ENCODE measurements around the gene TMBIM4.

Gene TMBIM4

GRCh38 chr12:66156654-66157053 lies 13.1 kb downstream of the TMBIM4 start:
- H2AFZ ChIP-seq (ENCODE audit: low read depth, low read length, severe bottlenecking), result no peak overlapping the region
- H3K9me3 ChIP-seq (ENCODE audit: insufficient read depth, low read length), result no peaks in the 10 kb centered on the region
- H4K20me1 ChIP-seq (ENCODE audit: low read depth, low read length), result no peaks in the 10 kb centered on the region
- H3K4me2 ChIP-seq (ENCODE audit: low read depth, low read length, poor library complexity, severe bottlenecking), result no peak overlapping the region
- H3K36me3 ChIP-seq (ENCODE audit: low read length), result peaks cover 24% of the 10 kb centered on the region; the same call in 1 of the 2 replicates
- H3F3A ChIP-seq (ENCODE audit: insufficient read depth), result peaks cover 6% of the 10 kb centered on the region; the same call in 1 of the 2 replicates
- H3K9ac ChIP-seq (ENCODE audit: low read length), result no peak overlapping the region
- no peaks in the 10 kb centered on the region for H3K9me2 ChIP-seq (replicated peaks; ENCODE audit: insufficient read depth, low read length)
- peaks cover 76% of the 10 kb centered on the region for H3K79me2 ChIP-seq (ENCODE audit: insufficient read depth, low read length)
- TF ChIP-seq CTCF (IDR thresholded peaks at IDR 0.05; ENCODE audit: insufficient read depth, low read length, poor library complexity, severe bottlenecking) (no peak), EZH2phosphoT487 (conservative IDR thresholded peaks at IDR 0.05; ENCODE audit: low read length) (no peak)
- no peak overlapping the region for H3K27ac ChIP-seq (ENCODE audit: low read depth, low read length)
- no peaks in the 10 kb centered on the region for H3K27me3 ChIP-seq (ENCODE audit: low read length)
- no peak overlapping the region for H3K4me3 ChIP-seq (ENCODE audit: insufficient read depth, low read length, poor library complexity, severe bottlenecking)

GRCh38 chr12:66154776-66155175 lies 15.0 kb downstream of the TMBIM4 start:
- TF ChIP-seq CTCF (IDR thresholded peaks at IDR 0.05; ENCODE audit: insufficient read depth, low read length, poor library complexity, severe bottlenecking) (no peak), EZH2phosphoT487 (conservative IDR thresholded peaks at IDR 0.05; ENCODE audit: low read length) (no peak)

GRCh38 chr12:66152732-66153131 lies 17.1 kb downstream of the TMBIM4 start:
- H4K20me1 ChIP-seq (ENCODE audit: low read depth, low read length), result no peaks in the 10 kb centered on the region
- no peaks in the 10 kb centered on the region for H3K9me3 ChIP-seq (ENCODE audit: insufficient read depth, low read length)
- H3K9ac ChIP-seq (ENCODE audit: low read length), result no peak overlapping the region
- peaks cover 22% of the 10 kb centered on the region; the same call in 1 of the 2 replicates for H3K36me3 ChIP-seq (ENCODE audit: low read length)
- H3K9me2 ChIP-seq (replicated peaks; ENCODE audit: insufficient read depth, low read length), result no peaks in the 10 kb centered on the region
- no peak overlapping the region for H3K4me2 ChIP-seq (ENCODE audit: low read depth, low read length, poor library complexity, severe bottlenecking)
- TF ChIP-seq CTCF (IDR thresholded peaks at IDR 0.05; ENCODE audit: insufficient read depth, low read length, poor library complexity, severe bottlenecking) (no peak), EZH2phosphoT487 (conservative IDR thresholded peaks at IDR 0.05; ENCODE audit: low read length) (no peak)
- H3K27me3 ChIP-seq (ENCODE audit: low read length), result no peaks in the 10 kb centered on the region
- no peak overlapping the region for H3K4me3 ChIP-seq (ENCODE audit: insufficient read depth, low read length, poor library complexity, severe bottlenecking)
- H3K79me2 ChIP-seq (ENCODE audit: insufficient read depth, low read length), result peaks cover 41% of the 10 kb centered on the region
- no peak overlapping the region for H3K27ac ChIP-seq (ENCODE audit: low read depth, low read length)
- peaks cover 6% of the 10 kb centered on the region; the same call in 1 of the 2 replicates for H3F3A ChIP-seq (ENCODE audit: insufficient read depth)
- H2AFZ ChIP-seq (ENCODE audit: low read depth, low read length, severe bottlenecking), result no peak overlapping the region

More at GRCh38 chr12:66154776-66155175, 15.0 kb downstream of the TMBIM4 start:
- Histone ChIP-seq H3K9me3 (ENCODE audit: insufficient read depth, low read length) (no peaks in the 10 kb centered on the region), H3K79me2 (ENCODE audit: insufficient read depth, low read length) (peaks cover 57% of the 10 kb centered on the region), H3K9ac (ENCODE audit: low read length) (no peak overlapping the region), H3K27ac (ENCODE audit: low read depth, low read length) (no peak overlapping the region), H3K9me2 (replicated peaks; ENCODE audit: insufficient read depth, low read length) (no peaks in the 10 kb centered on the region), H3K27me3 (ENCODE audit: low read length) (no peaks in the 10 kb centered on the region), H4K20me1 (ENCODE audit: low read depth, low read length) (no peaks in the 10 kb centered on the region), H2AFZ (ENCODE audit: low read depth, low read length, severe bottlenecking) (no peak overlapping the region), H3K36me3 (ENCODE audit: low read length) (peaks cover 22% of the 10 kb centered on the region; the same call in 1 of the 2 replicates), H3K4me3 (ENCODE audit: insufficient read depth, low read length, poor library complexity, severe bottlenecking) (no peak overlapping the region), H3F3A (ENCODE audit: insufficient read depth) (peaks cover 6% of the 10 kb centered on the region; the same call in 1 of the 2 replicates), H3K4me2 (ENCODE audit: low read depth, low read length, poor library complexity, severe bottlenecking) (no peak overlapping the region)
